Erythroblast (primary cell): Measurements from ENCODE around the gene BACH2.

Source experiments
- DNase-seq, 2 experiments: peaks; one replicate each; lab custom pipeline; 2025; lab: John Stamatoyannopoulos, UW
- GATA1 ChIP-seq: IDR thresholded peaks from 2 replicates; pipeline ENCODE4 v1.6.1; 2011; ENCODE audit warnings: low read depth, mild to moderate bottlenecking, control low read depth, low read length, moderate library complexity
- POLR2A ChIP-seq: IDR thresholded peaks from 2 replicates; pipeline ENCODE4 v1.6.1; 2011; ENCODE audit warnings: mild to moderate bottlenecking, low read length

Gene BACH2

GRCh38 chr6:90162648-90163387 is 133.8 kb downstream of the BACH2 start:
- DNase-seq, result peak; percentile 71 to 84
- no peak for TF ChIP-seq GATA1
- no peak for TF ChIP-seq POLR2A

GRCh38 chr6:90160013-90160412 is 136.6 kb downstream of the BACH2 start:
- peak; percentile 63 to 88 for DNase-seq
- no peak for TF ChIP-seq POLR2A

- no peak for TF ChIP-seq GATA1
- no peak for TF ChIP-seq POLR2A
- peak in 1 of 2 experiments; percentile 27 for DNase-seq
Observed at GRCh38 chr6:90159452-90159851, 137.2 kb downstream of the BACH2 start.

DNA sequence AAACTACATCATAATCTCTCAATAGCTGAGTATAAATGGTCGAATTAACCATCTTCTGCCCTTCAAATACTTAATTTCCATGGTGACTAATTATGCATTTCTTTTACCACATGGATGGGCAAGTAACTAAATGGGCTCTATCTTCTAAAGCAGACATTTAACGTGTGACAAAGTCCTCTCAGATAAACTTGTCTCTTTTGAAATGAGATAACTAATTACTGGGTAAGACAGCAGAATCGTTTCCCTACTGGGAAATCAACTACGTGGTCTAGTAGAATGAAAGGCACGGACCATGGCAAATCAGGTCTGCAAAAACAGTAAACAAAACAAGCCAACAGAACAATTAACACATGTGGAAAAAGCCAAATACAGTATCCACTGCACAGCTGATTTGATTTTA is 137.7 kb downstream of the BACH2 start:
- TF ChIP-seq POLR2A, result no peak
- no peak for TF ChIP-seq GATA1
- DNase-seq, result peak; percentile 71 to 90

- no peak for DNase-seq
- no peak for TF ChIP-seq GATA1
- no peak for TF ChIP-seq POLR2A
Observed at GRCh38 chr6:90157441-90157840, 139.2 kb downstream of the BACH2 start.

GRCh38 chr6:90156861-90157260 is 139.8 kb downstream of the BACH2 start:
- no peak for DNase-seq

GRCh38 chr6:90154755-90155470 is 141.7 kb downstream of the BACH2 start:
- no peak for DNase-seq
- TF ChIP-seq GATA1, result no peak
- no peak for TF ChIP-seq POLR2A

More at GRCh38 chr6:90156861-90157260, 139.8 kb downstream of the BACH2 start:
- no peak for TF ChIP-seq GATA1
- no peak for TF ChIP-seq POLR2A

- TF ChIP-seq POLR2A, result no peak
- TF ChIP-seq GATA1, result no peak
- no peak for DNase-seq
Observed at GRCh38 chr6:90151576-90152422, 144.8 kb downstream of the BACH2 start.

DNA sequence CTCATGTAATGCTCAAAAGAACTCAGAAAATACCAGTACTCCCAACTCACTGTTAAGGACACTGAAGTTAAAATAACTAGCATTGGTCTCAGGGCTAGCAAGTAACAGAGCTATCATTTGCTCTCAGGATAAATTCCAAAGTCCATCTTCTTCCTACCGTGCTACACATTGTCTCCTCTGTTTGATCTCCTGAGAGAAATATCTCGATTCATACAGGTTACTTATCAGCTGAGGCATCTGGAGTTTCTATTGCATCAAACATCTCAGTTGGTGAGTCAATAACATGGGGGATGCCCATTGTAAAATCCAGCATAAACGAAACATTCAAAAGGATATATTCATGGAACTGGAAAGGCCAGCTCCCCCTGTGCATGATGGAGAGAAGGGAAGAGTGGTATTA is 147.4 kb downstream of the BACH2 start:
- TF ChIP-seq GATA1, result no peak
- DNase-seq, result peak; percentile 16 to 26

DNA sequence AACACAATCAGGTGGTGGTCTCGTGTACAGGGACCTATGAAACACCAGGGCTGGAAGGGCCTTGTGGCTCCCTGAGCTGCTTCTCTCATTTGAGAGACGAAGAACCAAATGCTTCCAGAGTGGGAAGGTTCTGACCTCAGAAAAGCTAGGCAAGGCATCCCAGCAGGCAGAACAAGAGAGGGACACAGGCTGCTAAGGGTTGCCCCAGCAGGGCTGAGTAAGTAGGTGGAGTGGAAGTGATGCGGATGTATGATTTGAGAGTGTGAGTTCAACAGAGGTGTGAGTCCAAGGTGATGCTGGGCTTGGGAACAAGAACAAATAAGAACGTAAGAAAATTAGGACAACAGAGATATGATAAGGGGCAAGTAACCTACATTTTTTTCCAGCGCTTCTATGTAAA is 147.8 kb downstream of the BACH2 start:
- no peak for TF ChIP-seq GATA1
- no peak for TF ChIP-seq POLR2A
- no peak for DNase-seq

DNA sequence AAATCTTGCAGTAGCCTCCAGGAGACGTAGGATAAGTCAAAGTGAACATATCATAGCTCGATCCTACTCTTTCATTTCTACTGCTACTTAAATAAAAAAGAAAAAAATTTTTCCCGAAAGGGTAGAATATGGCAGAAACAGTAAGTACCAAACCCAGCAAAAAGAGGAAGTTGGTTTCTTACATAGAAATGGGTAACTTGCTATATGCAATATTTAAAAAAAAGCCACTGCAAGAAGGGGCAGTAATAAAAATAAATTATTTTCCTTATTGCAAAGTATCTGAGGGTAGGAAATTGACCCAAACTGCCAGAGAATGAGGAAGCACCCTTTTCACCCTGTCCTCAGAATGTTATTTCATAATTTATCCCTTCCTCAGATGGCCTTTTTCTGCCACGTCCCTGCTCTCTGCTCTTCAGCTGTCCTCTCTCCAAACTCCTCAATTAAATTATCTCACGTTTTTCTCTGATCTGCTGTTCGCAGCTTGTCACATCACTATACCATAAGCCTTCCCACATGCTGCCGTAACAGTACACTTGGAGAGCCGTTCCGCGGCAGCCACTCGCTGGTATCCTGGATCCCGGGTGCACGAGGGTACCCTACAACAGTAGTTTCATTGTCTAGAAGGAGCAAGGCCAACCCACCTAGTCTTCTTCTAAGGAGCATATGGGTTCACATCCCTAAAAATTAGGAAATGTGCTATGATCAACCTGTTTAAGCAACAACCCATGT is 149.6 kb downstream of the BACH2 start:
- no peak for TF ChIP-seq GATA1
- TF ChIP-seq POLR2A, result no peak
- no peak for DNase-seq

GRCh38 chr6:90146024-90146423 is 150.6 kb downstream of the BACH2 start:
- no peak for DNase-seq
- TF ChIP-seq POLR2A (no peak), GATA1 (no peak)

DNA sequence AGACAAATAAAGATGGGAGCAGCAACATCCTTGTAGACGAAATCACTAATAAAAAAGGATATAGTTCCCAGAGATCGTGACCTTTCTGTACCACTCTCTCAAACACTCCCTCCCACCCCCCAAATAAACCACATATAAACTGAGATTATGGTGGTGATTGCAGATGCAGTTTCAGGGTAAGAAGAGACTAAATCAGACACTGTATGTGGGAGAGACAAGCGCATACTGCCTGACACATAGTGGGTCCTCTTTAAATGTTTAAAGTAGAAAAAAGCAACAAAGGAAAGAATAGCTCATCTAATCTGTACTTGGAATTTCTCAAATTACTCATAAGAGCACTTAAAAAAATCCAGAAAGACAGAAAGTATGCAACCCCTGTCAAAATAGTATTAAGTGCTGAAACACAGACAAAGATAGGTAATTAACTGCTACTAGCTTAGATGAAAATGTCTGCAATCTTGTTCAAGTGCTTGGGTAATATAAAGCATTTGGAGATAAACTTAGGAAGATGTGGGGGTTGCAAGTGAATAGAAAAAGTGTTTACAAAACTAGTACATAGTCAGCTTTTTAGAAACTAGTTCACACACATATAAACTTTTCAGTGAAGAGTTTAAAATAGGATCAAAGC is 151.6 kb downstream of the BACH2 start:
- DNase-seq, result no peak
- TF ChIP-seq GATA1, result no peak
